Heart left ventricle (tissue), 16 donors: Measurements from ENCODE around the gene MRPL12. TPM values are rescaled to one million over a fixed set of nuclear protein-coding genes. Genes with fewer than 3 reads are reported as not detected.
A peak's percentile ranks its signal among the peaks of the same experiment; 100 is the strongest.

Source experiments
- ATAC-seq, 4 donors: fragments of 200-7000 bp; cut with Tn5 transposase; one replicate each; pipeline ENCODE4 v1.9.1; 2020 to 2022; ENCODE audit warnings: moderate library complexity in 4 of 4, mild to moderate bottlenecking in 3 of 4, moderate number of reproducible peaks in 1 of 4
- DNase-seq, 5 donors: peaks; one replicate each; pipeline ENCODE4 v3.0.0-alpha.2; 2020
- H3K27ac ChIP-seq, 12 donors: fragments of 200-600 bp; sonication (generic) in 4 of 12; one replicate each; pipeline versions ENCODE4 v1.5.0 to v1.8.0; 2016 to 2022; ENCODE audit warnings: mild to moderate bottlenecking in 2 of 12
- H3K27me3 ChIP-seq, 9 donors: fragments of 200-600 bp; sonication (generic) in 2 of 9; one replicate each; pipeline versions ENCODE4 v1.5.1 to v1.8.0; 2016 to 2022; ENCODE audit warnings: mild to moderate bottlenecking in 3 of 9
- H3K36me3 ChIP-seq, 9 donors: fragments of 200-600 bp; sonication (generic) in 2 of 9; one replicate each; pipeline versions ENCODE4 v1.5.0 to v1.8.0; 2018 to 2022; ENCODE audit warnings: mild to moderate bottlenecking in 2 of 9
- H3K4me1 ChIP-seq, 12 donors: fragments of 200-600 bp; sonication (generic) in 4 of 12; one replicate each; pipeline versions ENCODE4 v1.5.0 to v1.8.0; 2016 to 2022; ENCODE audit warnings: mild to moderate bottlenecking in 3 of 12
- H3K4me3 ChIP-seq, 12 donors: fragments of 200-600 bp; sonication (generic) in 4 of 12; one replicate each; pipeline versions ENCODE4 v1.5.0 to v1.8.0; 2017 to 2022; ENCODE audit warnings: mild to moderate bottlenecking in 9 of 12, moderate library complexity in 4 of 12
- H3K9me3 ChIP-seq, 12 donors: fragments of 200-600 bp; sonication (generic) in 4 of 12; one replicate each; pipeline versions ENCODE4 v1.5.0 to v1.8.0; 2016 to 2022; ENCODE audit warnings: mild to moderate bottlenecking in 1 of 12
- POLR2A ChIP-seq, 2 donors: fragments of 450-650 bp; IDR thresholded peaks; one replicate each; pipeline ENCODE4 v1.6.1; 2017; ENCODE audit warnings: antibody characterized with exemption in 2 of 2, mild to moderate bottlenecking in 2 of 2, moderate library complexity in 2 of 2
- WGBS, 4 donors: extraction: QIAGEN DNeasy Blood & Tissue Kit in 2 of 4; methylation state at CpG; one replicate each; pipeline versions ENCODE4 v1.1.5 to v1.1.7; 2013 to 2018; 5-methylcytosine and 5-hydroxymethylcytosine counted together
- intact Hi-C, 10 donors: fragments of 100-400 bp; cut with DNase I; formaldehyde crosslinking; loops; one replicate each; pipeline versions ENCODE4 v1.11.1 to v1.14.2; 2022
- polyA plus RNA-seq, 2 donors: library from polyadenylated mRNA; stranded (reverse); fragments of 200-250 nt; gene quantifications; one replicate each; pipeline ENCODE4 v1.2.3, GENCODE V29; 2013
- total RNA-seq, 9 donors: library from RNA; depleted of rRNA in 2 of 9; stranded (reverse); fragments of >200 nt in 2 of 9; fragmentation: NEBNext Ultra II Directional in 3 of 9; extraction: Animal tissue kit (Norgen Biotek cat#: 25700) in 3 of 9; gene quantifications; one replicate each; pipeline versions ENCODE4 v1.1.0 to v1.2.4, GENCODE V29; 2016 to 2023
- TF ChIP-seq, protein P1 (sequence below), 12 donors: fragments of 200-600 bp; sonication (generic) in 4 of 12; IDR thresholded peaks; one replicate each; pipeline versions ENCODE4 v1.5.0 to v1.8.0; 2018 to 2022; ENCODE audit warnings: antibody characterized with exemption in 12 of 12, mild to moderate bottlenecking in 5 of 12
- donor health status: ischemic (EF 13 %, LVEDD 7.1; RV severe dilation, severe dysfunction).
- donor health status: healthy with polysubstance abuse.
- donor health status: DM: no; HTN: yes; CAD: no.
- donor health status: DM: no; HTN: no; CAD: no.
- donor health status: ischemic (EF 25% LVEDD 6.9; RV normal size, moderate dysfunction).
- donor health status: ischemic (EF 25% LVEDD 5.7; RV mildly dilated, moderate dysfunction).
- donor health status: healthy.
- donor health status: DM: yes; HTN: yes; CAD: no.
- donor health status: ischemic (EF 35%, LVEDD 5.7; RV mildly dilated, moderate dysfunction).
- donor health status: nonischemic (EF 11% LVEDD 7.7; RV severe dilation, severe dysfunction).
- donor health status: DM: yes; HTN: yes; CAD: no.
- donor health status: PGD.
- donor health status: ischemic (EF 29% LVEDD 5.4; RV normal size, mild dysfunction).
- donor health status: nonischemic (EF 23%, LVEDD 6.1; RV moderate dilation, normal function).

The MRPL12 gene
- total and polyA plus RNA-seq, 11 donors, result 98.8 to 525 (median 133) TPM

DNA sequence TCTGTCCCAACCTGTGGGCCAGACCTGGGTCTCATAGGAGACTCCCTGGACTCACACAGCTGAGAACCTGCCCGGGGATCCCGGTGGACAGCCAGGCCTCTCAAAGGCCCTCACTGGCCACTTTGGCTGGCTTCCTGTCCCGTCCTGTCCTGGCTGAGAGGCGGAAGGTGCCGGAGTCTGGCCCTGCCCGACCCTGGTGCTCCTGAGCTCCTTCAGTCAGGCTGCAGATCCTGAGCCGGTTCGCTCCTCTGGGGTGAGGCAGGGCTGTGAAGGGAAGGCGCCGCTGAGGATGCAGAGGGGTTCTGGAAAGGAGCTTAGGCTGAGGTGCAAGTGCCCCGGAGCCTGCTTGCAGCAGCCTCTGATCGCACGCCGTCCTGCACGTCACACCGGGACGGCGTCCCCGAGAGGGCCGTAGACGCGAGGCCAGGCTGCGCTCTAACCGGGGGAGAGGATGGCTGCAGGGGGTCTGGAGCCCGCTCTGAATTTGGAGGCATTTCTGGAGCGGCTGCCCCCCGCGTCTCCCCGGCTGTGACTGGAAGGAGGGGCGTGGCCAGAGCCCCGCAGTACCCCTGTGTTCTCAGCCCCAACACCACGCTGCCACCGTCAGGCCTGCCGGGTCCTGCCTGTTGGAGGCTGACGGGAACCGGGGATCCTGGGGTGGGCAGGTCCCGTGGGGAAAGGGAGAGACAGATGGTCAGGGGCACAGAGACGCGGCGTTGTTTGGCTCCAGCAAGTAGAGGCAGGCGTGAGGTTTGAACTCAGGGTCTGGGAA is 15.2 kb upstream of the MRPL12 start:
- ATAC-seq, result no peak
- intact Hi-C loops, result no loop called here

DNA sequence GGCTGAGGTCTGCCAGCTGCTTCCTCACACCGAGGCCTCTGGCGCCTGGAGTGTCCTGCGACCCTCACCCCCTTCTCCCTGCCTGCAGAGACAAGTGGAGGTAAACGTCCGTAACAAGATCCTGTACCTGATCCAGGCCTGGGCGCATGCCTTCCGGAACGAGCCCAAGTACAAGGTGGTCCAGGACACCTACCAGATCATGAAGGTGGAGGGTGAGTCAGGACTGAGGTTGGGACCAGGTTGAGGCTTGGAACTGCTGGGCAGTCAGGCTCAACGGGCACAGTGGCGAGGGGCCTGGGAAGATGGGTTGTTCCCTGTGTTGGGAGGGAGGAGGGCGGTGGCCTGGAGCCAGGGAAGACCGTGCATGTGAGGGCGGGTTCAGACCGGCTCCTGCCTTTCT is 14.6 kb upstream of the MRPL12 start:
- Histone ChIP-seq H3K36me3 (peaks cover 0 to 87% (median 75%) of the 10 kb centered on the region in 9 donors), H3K27me3 (no peaks in the 10 kb centered on the region), H3K9me3 (no peaks in the 10 kb centered on the region), H3K4me3 (no peak overlapping the region), H3K4me1 (peaks cover 5 to 18% (median 14%) of the 10 kb centered on the region in 12 donors), H3K27ac (no peak overlapping the region)
- TF ChIP-seq, protein P1, sequence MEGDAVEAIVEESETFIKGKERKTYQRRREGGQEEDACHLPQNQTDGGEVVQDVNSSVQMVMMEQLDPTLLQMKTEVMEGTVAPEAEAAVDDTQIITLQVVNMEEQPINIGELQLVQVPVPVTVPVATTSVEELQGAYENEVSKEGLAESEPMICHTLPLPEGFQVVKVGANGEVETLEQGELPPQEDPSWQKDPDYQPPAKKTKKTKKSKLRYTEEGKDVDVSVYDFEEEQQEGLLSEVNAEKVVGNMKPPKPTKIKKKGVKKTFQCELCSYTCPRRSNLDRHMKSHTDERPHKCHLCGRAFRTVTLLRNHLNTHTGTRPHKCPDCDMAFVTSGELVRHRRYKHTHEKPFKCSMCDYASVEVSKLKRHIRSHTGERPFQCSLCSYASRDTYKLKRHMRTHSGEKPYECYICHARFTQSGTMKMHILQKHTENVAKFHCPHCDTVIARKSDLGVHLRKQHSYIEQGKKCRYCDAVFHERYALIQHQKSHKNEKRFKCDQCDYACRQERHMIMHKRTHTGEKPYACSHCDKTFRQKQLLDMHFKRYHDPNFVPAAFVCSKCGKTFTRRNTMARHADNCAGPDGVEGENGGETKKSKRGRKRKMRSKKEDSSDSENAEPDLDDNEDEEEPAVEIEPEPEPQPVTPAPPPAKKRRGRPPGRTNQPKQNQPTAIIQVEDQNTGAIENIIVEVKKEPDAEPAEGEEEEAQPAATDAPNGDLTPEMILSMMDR (IDR thresholded peaks at IDR 0.05), result no peak
- TF ChIP-seq POLR2A (IDR thresholded peaks at IDR 0.05), result no peak
- DNase-seq (no peak), ATAC-seq (no peak)
- intact Hi-C loops, result no loop called here
- WGBS, 4 donors, result 88 to 96% (median 91%) methylated on average over 9 to 14 of the region's 14 CpGs

More for the DNA sequence above, 15.2 kb upstream of the MRPL12 start:
- no peak overlapping the region for H3K4me3 ChIP-seq
- TF ChIP-seq, protein P1 (IDR thresholded peaks at IDR 0.05), result no peak
- TF ChIP-seq POLR2A (IDR thresholded peaks at IDR 0.05), result no peak
- no peaks in the 10 kb centered on the region for H3K9me3 ChIP-seq
- H3K27me3 ChIP-seq, result no peaks in the 10 kb centered on the region
- WGBS, 4 donors, result 90 to 94% (median 93%) methylated on average over 31 to 41 of the region's 41 CpGs
- H3K36me3 ChIP-seq, result peaks cover 0 to 80% (median 69%) of the 10 kb centered on the region in 9 donors
- DNase-seq, result peak in 1 of 5 donors; percentile 61
- peaks cover 5 to 20% (median 15%) of the 10 kb centered on the region in 12 donors for H3K4me1 ChIP-seq
- H3K27ac ChIP-seq, result no peak overlapping the region

DNA sequence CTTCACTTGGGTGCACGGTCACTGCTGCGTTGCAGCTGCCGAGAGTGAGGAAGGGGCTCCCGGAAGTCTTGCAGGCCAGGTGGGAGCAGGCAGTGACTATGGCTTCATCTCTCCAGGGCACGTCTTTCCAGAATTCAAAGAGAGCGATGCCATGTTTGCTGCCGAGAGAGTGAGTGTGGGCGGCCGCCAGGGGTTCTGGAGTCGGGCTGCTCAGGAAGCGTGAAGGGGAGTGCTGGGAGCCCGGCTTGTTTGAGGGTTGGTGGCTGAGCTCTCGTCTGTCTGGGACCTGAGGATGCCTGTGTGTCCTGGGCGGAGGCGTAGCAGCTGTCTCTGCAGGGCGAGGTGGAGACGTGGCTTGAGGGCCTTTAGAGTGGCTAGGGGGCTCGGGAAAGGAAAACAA is 13.1 kb upstream of the MRPL12 start:
- whole genome bisulfite sequencing, 4 donors, result 85 to 94% (median 89%) methylated on average over 18 of the region's 18 CpGs

DNA sequence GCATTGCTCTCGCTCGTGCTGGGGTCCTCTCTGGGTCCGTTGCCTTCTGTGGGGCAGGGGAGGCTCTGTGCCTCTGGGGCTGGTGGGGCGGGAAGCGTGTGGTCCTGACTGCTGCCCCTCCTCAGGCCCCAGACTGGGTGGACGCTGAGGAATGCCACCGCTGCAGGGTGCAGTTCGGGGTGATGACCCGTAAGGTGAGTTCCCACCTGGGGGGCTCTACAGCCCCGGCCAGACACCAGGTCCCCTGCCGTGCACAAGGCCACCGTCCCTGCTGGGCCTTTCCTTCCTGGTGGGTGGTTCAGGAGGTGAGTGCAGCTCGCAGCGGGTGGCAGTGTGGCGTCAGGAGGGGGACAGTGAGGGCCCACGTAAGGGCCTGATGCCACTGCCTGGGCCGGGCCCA is 12.6 kb upstream of the MRPL12 start:
- Histone ChIP-seq H3K4me3 (no peak overlapping the region), H3K27ac (no peak overlapping the region), H3K36me3 (peaks cover 0 to 100% (median 92%) of the 10 kb centered on the region in 9 donors), H3K4me1 (peaks cover 0 to 4% (median 1%) of the 10 kb centered on the region in 12 donors), H3K9me3 (no peaks in the 10 kb centered on the region), H3K27me3 (no peaks in the 10 kb centered on the region)
- WGBS, 4 donors, result 82 to 92% (median 86%) methylated on average over 10 to 17 of the region's 17 CpGs
- intact Hi-C loops, result no loop called here
- ATAC-seq (no peak), DNase-seq (peak in 1 of 5 donors; percentile 59)
- no peak for TF ChIP-seq POLR2A (IDR thresholded peaks at IDR 0.05)
- TF ChIP-seq, protein P1 (IDR thresholded peaks at IDR 0.05), result no peak

More for the DNA sequence above, 13.1 kb upstream of the MRPL12 start:
- DNase-seq, result no peak
- H3K4me3 ChIP-seq, result no peak overlapping the region
- H3K4me1 ChIP-seq, result peaks cover 0 to 9% (median 6%) of the 10 kb centered on the region in 12 donors
- H3K36me3 ChIP-seq, result peaks cover 0 to 100% (median 87%) of the 10 kb centered on the region in 9 donors
- H3K9me3 ChIP-seq, result no peaks in the 10 kb centered on the region
- intact Hi-C loops, result no loop called here
- no peak overlapping the region for H3K27ac ChIP-seq
- no peaks in the 10 kb centered on the region for H3K27me3 ChIP-seq
- no peak for TF ChIP-seq POLR2A (IDR thresholded peaks at IDR 0.05)
- TF ChIP-seq, protein P1 (IDR thresholded peaks at IDR 0.05), result no peak
- ATAC-seq, result no peak
